Neural cell (in vitro differentiated cells): ENCODE measurements around the gene GAN. TPM values are rescaled to one million over a fixed set of nuclear protein-coding genes. Genes with fewer than 3 reads are reported as not detected.

Source experiments
- H2AFZ ChIP-seq: fragments of 200-600, 300-800 bp; sonication (generic), shearing (Covaris generic); 2 replicates; pipeline ENCODE4 v1.6.0; 2014; ENCODE audit warnings: low read depth, mild to moderate bottlenecking, antibody characterized with exemption, low read length, moderate library complexity
- H3F3A ChIP-seq: fragments of 200-600 bp; shearing (Covaris generic); 2 replicates; pipeline ENCODE4 v1.6.1; 2016; ENCODE audit warnings: mild to moderate bottlenecking, moderate library complexity, mixed read lengths, antibody characterized with exemption, low read length; ENCODE audit not compliant: insufficient read depth, poor library complexity, severe bottlenecking
- H3K27ac ChIP-seq: fragments of 200-600, 300-800 bp; sonication (generic), shearing (Covaris generic); 2 replicates; pipeline ENCODE4 v1.5.1; 2014; ENCODE audit warnings: mild to moderate bottlenecking, low read length, moderate library complexity
- H3K27me3 ChIP-seq: fragments of 300-800, 200-600 bp; sonication (generic), shearing (Covaris generic); 2 replicates; pipeline ENCODE4 v1.6.0; 2014; ENCODE audit warnings: mild to moderate bottlenecking, low read depth, low read length, moderate library complexity; ENCODE audit not compliant: insufficient read depth
- H3K36me3 ChIP-seq: fragments of 300-800, 200-600 bp; sonication (generic), shearing (Covaris generic); 2 replicates; pipeline ENCODE4 v1.5.1; 2014; ENCODE audit warnings: mild to moderate bottlenecking, antibody characterized with exemption, low read length, moderate library complexity; ENCODE audit not compliant: insufficient read depth
- H3K4me2 ChIP-seq: fragments of 300-800, 200-600 bp; sonication (generic), shearing (Covaris generic); 2 replicates; pipeline ENCODE4 v1.6.0; 2014; ENCODE audit warnings: mild to moderate bottlenecking, low read length
- H3K4me3 ChIP-seq: fragments of 300-800, 200-600 bp; sonication (generic), shearing (Covaris generic); 2 replicates; pipeline ENCODE4 v1.5.1; 2014; ENCODE audit warnings: mild to moderate bottlenecking, low read length, moderate library complexity
- H3K79me2 ChIP-seq: fragments of 200-600 bp; shearing (Covaris generic); replicated peaks from 2 replicates; pipeline ENCODE4 v1.6.0; 2014; ENCODE audit warnings: mild to moderate bottlenecking, low read length, moderate library complexity; ENCODE audit not compliant: insufficient read depth
- H3K9ac ChIP-seq: fragments of 300-800, 200-600 bp; sonication (generic), shearing (Covaris generic); 2 replicates; pipeline ENCODE4 v1.6.1; 2016; ENCODE audit warnings: mild to moderate bottlenecking, low read length, mixed read lengths
- H3K9me2 ChIP-seq: fragments of 200-600 bp; shearing (Covaris generic); 2 replicates; pipeline ENCODE4 v1.6.1; 2016; ENCODE audit warnings: mild to moderate bottlenecking, low read length, mixed read lengths; ENCODE audit not compliant: insufficient read depth
- H3K9me3 ChIP-seq: fragments of 200-600, 300-800 bp; sonication (generic), shearing (Covaris generic); 2 replicates; pipeline ENCODE4 v1.6.1; 2016; ENCODE audit warnings: mild to moderate bottlenecking, mixed run types, low read length, moderate library complexity, mixed read lengths
- H4K20me1 ChIP-seq: fragments of 200-600 bp; shearing (Covaris generic); 2 replicates; pipeline ENCODE4 v1.6.1; 2016; ENCODE audit warnings: mild to moderate bottlenecking, mixed run types; ENCODE audit not compliant: insufficient read depth
- EP300 ChIP-seq: fragments of 450-650 bp; conservative IDR thresholded peaks from 2 replicates; pipeline ENCODE4 v1.6.1; 2014; ENCODE audit warnings: antibody characterized with exemption, mild to moderate bottlenecking, moderate library complexity; ENCODE audit not compliant: poor library complexity, severe bottlenecking
- EZH2 ChIP-seq: fragments of 200-600, 300-800 bp; shearing (Covaris generic), sonication (generic); IDR thresholded peaks from 2 replicates; pipeline ENCODE4 v1.6.1; 2014; ENCODE audit warnings: antibody characterized with exemption, low read length, borderline replicate concordance, mild to moderate bottlenecking; ENCODE audit not compliant: insufficient read depth, poor library complexity, severe bottlenecking
- MXI1 ChIP-seq: fragments of 450-650 bp; conservative IDR thresholded peaks from 2 replicates; pipeline ENCODE4 v1.6.1; 2014; ENCODE audit warnings: antibody characterized with exemption, mild to moderate bottlenecking; ENCODE audit not compliant: poor library complexity, severe bottlenecking
- POLR2AphosphoS5 ChIP-seq: IDR thresholded peaks from 2 replicates; pipeline ENCODE4 v1.6.1; 2012
- RAD21 ChIP-seq: fragments of 450-650 bp; conservative IDR thresholded peaks from 2 replicates; pipeline ENCODE4 v1.6.1; 2014; ENCODE audit warnings: antibody characterized with exemption, mild to moderate bottlenecking, moderate library complexity
- SMC3 ChIP-seq: fragments of 450-650 bp; conservative IDR thresholded peaks from 2 replicates; pipeline ENCODE4 v1.6.1; 2014; ENCODE audit warnings: antibody characterized with exemption, mild to moderate bottlenecking, moderate library complexity; ENCODE audit not compliant: poor library complexity
- TAF1 ChIP-seq: IDR thresholded peaks from 2 replicates; pipeline ENCODE4 v1.6.1; 2012; ENCODE audit warnings: low read depth
- polyA plus RNA-seq: library from polyadenylated mRNA; depleted of rRNA; stranded (reverse); fragments of >200 nt; gene quantifications from 2 replicates; pipeline ENCODE4 v1.2.3, GENCODE V29; 2014
- TF ChIP-seq, protein P1 (sequence below): fragments of 450-650 bp; IDR thresholded peaks from 2 replicates; pipeline ENCODE4 v1.5.1; 2014; ENCODE audit warnings: antibody characterized with exemption, mild to moderate bottlenecking, moderate library complexity; ENCODE audit not compliant: poor library complexity, severe bottlenecking
- TF ChIP-seq, protein P2 (sequence below): IDR thresholded peaks from 2 replicates; pipeline ENCODE4 v1.6.1; 2012; ENCODE audit warnings: borderline replicate concordance

Gene GAN
- polyA plus RNA-seq, 1 donor from 2014 or later: 9.1 TPM

DNA sequence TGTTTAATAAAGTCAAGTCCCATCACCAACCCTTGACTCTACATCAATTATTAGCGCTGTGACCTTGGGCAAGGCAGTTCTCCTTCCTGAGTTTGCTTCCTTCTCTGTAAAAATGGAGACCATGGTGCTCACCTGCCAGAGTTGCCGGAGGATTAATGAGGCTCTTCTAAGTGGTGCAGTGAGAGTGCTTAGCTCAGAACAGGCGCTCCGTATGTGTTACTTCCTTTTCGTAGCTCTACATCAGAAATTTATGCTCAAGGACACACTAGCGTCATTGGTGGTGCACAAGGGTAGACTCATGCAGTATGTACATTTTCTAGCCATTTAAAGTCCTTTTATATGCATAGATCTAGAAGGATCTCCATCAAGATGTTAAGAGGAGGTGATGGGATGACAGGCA, 112.5 kb downstream of the GAN start:
- no peaks in the 10 kb centered on the region for H3K9me2 ChIP-seq
- no peaks in the 10 kb centered on the region for H3K79me2 ChIP-seq
- H3K4me2 ChIP-seq: no peak overlapping the region
- no peak for TF ChIP-seq SMC3
- TF ChIP-seq, protein P1, sequence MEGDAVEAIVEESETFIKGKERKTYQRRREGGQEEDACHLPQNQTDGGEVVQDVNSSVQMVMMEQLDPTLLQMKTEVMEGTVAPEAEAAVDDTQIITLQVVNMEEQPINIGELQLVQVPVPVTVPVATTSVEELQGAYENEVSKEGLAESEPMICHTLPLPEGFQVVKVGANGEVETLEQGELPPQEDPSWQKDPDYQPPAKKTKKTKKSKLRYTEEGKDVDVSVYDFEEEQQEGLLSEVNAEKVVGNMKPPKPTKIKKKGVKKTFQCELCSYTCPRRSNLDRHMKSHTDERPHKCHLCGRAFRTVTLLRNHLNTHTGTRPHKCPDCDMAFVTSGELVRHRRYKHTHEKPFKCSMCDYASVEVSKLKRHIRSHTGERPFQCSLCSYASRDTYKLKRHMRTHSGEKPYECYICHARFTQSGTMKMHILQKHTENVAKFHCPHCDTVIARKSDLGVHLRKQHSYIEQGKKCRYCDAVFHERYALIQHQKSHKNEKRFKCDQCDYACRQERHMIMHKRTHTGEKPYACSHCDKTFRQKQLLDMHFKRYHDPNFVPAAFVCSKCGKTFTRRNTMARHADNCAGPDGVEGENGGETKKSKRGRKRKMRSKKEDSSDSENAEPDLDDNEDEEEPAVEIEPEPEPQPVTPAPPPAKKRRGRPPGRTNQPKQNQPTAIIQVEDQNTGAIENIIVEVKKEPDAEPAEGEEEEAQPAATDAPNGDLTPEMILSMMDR: no peak
- TF ChIP-seq EP300: no peak
- TF ChIP-seq RAD21: no peak
- no peak for TF ChIP-seq EZH2
- TF ChIP-seq MXI1: no peak
- TF ChIP-seq, protein P2, sequence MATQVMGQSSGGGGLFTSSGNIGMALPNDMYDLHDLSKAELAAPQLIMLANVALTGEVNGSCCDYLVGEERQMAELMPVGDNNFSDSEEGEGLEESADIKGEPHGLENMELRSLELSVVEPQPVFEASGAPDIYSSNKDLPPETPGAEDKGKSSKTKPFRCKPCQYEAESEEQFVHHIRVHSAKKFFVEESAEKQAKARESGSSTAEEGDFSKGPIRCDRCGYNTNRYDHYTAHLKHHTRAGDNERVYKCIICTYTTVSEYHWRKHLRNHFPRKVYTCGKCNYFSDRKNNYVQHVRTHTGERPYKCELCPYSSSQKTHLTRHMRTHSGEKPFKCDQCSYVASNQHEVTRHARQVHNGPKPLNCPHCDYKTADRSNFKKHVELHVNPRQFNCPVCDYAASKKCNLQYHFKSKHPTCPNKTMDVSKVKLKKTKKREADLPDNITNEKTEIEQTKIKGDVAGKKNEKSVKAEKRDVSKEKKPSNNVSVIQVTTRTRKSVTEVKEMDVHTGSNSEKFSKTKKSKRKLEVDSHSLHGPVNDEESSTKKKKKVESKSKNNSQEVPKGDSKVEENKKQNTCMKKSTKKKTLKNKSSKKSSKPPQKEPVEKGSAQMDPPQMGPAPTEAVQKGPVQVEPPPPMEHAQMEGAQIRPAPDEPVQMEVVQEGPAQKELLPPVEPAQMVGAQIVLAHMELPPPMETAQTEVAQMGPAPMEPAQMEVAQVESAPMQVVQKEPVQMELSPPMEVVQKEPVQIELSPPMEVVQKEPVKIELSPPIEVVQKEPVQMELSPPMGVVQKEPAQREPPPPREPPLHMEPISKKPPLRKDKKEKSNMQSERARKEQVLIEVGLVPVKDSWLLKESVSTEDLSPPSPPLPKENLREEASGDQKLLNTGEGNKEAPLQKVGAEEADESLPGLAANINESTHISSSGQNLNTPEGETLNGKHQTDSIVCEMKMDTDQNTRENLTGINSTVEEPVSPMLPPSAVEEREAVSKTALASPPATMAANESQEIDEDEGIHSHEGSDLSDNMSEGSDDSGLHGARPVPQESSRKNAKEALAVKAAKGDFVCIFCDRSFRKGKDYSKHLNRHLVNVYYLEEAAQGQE: no peak
- no peak for TF ChIP-seq POLR2AphosphoS5
- H2AFZ ChIP-seq: no peak overlapping the region
- no peaks in the 10 kb centered on the region for H3F3A ChIP-seq
- no peak overlapping the region for H3K4me3 ChIP-seq
- H4K20me1 ChIP-seq: no peaks in the 10 kb centered on the region
- no peaks in the 10 kb centered on the region for H3K9me3 ChIP-seq
- H3K27ac ChIP-seq: no peak overlapping the region
- no peak overlapping the region for H3K9ac ChIP-seq
- H3K27me3 ChIP-seq: no peaks in the 10 kb centered on the region
- no peaks in the 10 kb centered on the region for H3K36me3 ChIP-seq

DNA sequence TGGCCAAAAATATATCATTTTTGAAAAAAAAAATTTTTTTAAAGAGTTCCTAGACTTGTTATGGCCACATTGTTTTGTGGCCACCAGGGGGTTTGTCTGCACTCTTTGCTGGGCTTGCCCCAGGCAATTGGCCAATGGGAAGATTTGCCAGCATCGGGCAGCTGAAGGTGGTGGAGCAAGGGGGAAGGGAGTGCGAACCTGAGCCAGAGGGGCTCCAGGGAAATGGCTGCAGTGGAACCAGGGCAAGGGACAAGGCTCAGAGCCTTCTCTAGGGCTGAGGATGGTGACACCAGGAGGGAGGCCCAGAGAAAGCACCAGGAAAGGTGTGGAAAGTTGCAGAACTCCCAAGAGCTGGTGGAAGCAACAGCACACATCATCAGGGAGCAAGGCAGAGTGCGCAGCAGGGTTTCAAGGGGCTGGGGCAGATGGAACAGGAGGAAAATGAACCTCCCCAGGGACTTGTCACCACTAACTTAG, 114.3 kb downstream of the GAN start:
- Histone ChIP-seq H2AFZ (no peak overlapping the region), H3F3A (no peaks in the 10 kb centered on the region), H3K79me2 (no peaks in the 10 kb centered on the region), H3K9me2 (no peaks in the 10 kb centered on the region), H3K4me2 (no peak overlapping the region), H3K36me3 (no peaks in the 10 kb centered on the region), H4K20me1 (no peaks in the 10 kb centered on the region), H3K9me3 (no peaks in the 10 kb centered on the region), H3K4me3 (no peak overlapping the region), H3K27ac (no peak overlapping the region), H3K9ac (no peak overlapping the region), H3K27me3 (no peaks in the 10 kb centered on the region)
- TF ChIP-seq, protein P2: no peak
- TF ChIP-seq SMC3: no peak
- no peak for TF ChIP-seq MXI1
- no peak for TF ChIP-seq EP300
- TF ChIP-seq TAF1: no peak
- no peak for TF ChIP-seq EZH2
